HG03442 (cell line): ENCODE measurements around the gene PSMD8.
A peak's percentile ranks its signal among the peaks of the same experiment; 100 is the strongest.

Source experiments
- ATAC-seq: cut with Tn5 transposase; IDR thresholded peaks from one replicate; pipeline ENCODE4 v1.9.1; 2021; ENCODE audit warnings: mild to moderate bottlenecking, moderate library complexity; ENCODE audit not compliant: unreplicated experiment

PSMD8 gene

DNA sequence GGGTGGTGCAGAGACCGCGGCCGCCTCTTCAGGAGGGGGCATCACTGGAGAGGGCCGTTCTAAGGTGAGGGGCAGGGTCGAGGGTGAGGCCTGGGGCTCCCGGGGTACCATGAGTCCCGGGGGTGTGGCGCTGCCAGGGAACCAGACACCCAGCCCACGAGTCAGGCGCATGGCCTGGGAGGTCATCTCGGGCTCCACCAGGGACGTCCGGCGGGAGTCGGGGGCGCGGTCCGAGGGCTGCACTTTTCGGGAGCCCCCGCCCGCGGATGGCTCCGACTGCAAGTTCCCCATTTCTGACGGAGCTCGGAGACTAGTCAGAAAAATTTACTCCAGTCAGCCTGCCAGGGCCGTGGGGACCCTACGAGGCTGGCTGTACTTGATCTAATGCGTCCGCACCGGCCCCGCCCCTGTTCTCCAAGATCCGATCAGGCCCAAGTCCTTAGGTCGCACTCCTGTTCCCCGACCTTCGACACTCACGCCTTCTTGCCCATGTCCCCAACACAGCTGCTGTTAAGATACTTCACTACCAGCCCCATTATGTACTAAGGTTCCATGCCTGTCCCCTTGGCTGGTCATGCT, 12.7 kb downstream of the PSMD8 start:
- ATAC-seq = no peak

DNA sequence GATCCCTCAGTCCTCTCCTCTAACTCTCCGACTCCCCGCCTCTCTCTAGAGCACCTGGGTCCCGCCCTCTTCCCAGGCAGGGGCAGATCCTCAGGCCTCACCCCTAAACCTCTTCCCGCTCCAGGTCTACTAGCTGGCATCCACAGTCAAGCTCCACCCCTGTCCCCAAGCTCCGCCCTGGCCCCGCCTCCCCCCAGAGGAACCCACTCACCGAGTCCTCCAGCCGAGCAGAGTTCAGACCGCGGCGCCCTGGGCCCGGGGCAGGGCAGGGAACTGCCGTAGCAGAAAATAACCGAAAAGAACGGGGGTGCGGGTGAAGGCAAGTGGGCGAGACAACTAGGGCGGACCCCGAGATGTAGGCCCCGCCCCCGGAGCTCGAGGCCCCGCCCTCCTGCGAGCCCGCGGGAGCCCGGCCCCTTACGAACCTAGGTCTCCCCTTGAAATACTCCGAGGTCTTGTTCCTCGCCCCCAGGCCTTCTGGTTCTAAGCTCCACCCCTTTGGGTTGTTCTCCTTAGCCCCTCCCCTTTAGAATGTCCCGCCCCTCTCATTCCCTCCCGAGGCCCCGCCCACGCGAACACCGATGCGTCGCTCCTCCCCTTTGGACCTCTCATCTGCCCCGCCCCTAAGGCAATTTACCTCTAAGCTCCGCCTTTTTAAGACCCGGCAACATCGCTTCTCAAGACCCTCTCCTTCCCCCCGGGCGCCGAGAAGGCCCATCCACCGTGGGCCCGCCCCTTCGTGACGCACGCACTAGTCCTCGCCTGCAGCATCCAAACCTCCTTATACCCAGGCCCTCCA, 13.4 kb downstream of the PSMD8 start, which contains the start of gene GGN:
Gene GGN (minus strand): TSS at position 485 of the 799 bp plus-strand sequence. CDS start 773 bp downstream, outside the sequence.
- ATAC-seq = peak; percentile 51

- ATAC-seq = no peak
Measured at GRCh38 chr19:38388349-38389100, 14.2 kb downstream of the PSMD8 start, which contains the start of gene SPRED3. TSS of gene SPRED3 (plus strand) at chr19:38388697. CDS start at chr19:38390303, 1,606 bp downstream.

- no peak for ATAC-seq
Measured at GRCh38 chr19:38389101-38389925, 14.9 kb downstream of the PSMD8 start.

GRCh38 chr19:38389957-38390924, 15.9 kb downstream of the PSMD8 start:
- ATAC-seq = no peak

DNA sequence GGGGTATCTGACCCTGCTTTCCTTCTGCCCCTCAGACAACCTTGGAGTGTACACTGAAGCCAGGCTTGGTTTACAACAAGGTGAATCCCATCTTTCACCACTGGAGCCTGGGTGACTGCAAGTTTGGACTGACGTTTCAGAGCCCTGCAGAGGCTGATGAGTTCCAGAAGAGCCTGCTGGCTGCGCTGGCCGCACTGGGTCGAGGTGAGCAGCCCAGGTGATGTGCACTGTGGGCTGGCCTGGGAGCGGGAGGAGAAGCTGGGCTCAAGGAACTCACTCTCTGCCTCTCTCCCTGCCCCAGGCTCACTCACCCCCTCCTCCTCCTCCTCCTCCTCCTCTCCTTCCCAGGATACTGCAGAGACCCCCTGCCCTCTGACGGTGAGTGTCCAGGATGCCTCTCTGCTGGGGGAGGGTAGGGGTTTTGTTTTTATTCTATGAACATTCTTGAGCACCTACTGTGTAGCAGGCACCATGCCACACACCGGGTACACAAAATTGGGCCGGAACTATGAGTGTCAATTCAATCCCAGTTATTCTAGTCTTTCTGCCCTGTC, 17.6 kb downstream of the PSMD8 start:
- no peak for ATAC-seq

- ATAC-seq = no peak
Measured at GRCh38 chr19:38392707-38393308, 18.4 kb downstream of the PSMD8 start.

- ATAC-seq = no peak
Measured at GRCh38 chr19:38394488-38394887, 20.1 kb downstream of the PSMD8 start.

DNA sequence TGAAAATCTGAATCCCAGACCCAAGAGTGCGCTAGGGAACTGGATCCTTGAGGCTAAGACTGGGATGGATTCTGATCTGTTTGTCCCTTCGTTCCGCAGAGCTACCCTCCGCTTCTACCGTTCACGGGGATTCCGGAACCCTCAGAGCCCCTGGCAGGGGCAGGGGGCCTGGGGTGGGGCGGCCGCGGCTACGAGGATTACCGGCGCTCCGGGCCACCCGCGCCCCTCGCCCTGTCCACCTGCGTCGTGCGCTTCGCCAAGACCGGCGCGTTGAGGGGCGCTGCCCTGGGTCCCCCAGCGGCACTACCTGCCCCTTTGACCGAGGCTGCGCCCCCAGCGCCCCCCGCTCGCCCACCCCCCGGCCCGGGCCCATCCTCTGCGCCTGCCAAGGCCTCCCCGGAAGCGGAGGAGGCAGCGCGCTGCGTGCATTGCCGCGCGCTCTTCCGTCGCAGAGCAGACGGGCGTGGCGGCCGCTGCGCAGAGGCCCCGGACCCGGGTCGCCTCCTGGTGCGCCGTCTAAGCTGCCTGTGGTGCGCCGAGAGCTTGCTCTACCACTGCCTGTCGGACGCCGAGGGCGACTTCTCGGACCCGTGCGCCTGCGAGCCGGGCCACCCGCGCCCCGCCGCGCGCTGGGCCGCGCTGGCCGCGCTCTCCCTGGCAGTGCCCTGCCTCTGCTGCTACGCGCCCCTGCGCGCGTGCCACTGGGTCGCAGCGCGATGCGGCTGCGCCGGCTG, 21.2 kb downstream of the PSMD8 start:
- ATAC-seq = no peak

DNA sequence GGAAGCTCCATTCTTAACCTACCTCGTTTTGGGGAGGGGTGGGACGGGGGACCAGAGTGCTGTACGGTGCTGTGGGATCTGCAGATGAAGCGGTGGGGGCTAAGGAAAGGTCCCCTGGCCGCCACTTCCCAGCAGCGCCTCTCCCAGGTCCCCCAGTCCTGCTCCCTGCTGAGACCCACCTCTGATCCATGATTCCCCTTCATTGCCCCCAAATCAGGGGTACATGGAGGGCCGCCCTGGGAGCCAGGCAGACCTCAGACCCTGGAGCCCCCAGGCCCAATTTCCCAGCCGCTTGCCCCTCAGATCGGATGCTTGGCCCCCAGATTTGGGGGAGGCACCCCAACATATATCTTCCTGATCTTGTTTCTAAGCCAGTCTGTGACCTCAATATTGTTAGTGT, 24.7 kb downstream of the PSMD8 start:
- ATAC-seq = no peak

DNA sequence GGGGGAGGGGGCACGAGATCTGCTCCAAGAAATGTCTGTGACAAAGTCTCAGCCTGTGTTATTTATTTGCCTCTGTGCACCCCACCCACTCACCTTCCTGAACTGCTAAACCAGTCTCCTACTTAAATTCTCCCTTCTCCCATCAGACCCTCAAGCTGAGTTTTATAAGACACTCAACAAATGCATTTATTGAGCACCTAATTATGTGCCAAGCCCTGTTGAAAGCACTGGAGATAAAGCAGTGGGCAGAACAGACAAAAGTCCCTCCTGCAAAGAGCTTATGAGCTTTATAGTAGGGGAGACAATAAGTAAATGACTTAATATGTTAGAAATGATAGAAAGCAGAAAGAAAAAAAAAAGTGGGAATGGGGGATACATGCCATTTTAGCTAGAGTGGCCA, 25.2 kb downstream of the PSMD8 start:
- ATAC-seq = no peak

DNA sequence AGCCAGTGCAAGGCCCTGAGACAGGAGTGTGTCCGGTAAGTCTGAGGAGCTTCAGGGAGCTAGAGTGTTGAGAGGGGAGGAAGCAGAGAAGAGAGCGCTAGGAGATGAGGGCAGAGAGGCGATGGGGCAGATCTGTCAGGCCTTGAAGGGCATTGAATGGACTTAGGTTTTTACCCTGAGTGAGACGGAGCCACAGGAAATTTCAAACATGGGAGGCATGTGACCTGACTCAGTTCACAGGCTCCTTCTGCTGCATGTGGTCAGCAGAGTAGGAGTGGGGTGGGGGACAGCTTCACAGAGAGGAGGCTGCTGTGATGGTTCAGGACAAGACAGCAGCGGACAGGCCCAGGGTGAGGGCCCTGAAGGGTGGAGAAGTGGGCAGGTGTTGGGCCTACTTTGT, 26.0 kb downstream of the PSMD8 start:
- ATAC-seq = no peak

DNA sequence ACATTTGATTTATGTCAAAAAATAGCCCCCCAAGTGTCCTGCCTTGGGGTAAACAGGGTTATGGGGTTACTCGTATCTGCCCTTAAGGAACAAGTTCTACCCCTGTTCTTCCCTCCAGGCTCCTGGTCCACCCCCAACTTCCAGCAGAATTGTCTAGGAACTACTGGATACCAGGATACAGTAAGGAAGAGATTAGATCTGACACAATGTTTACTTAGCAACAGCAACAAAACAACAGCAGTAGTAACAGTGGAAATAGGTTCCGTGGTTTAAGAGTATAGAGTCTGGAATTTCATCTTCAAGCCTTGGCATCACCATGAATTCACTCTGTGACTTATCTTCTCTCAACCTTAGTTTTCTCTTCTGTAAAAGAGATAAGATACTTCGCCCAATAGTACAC, 26.8 kb downstream of the PSMD8 start:
- ATAC-seq = no peak

DNA sequence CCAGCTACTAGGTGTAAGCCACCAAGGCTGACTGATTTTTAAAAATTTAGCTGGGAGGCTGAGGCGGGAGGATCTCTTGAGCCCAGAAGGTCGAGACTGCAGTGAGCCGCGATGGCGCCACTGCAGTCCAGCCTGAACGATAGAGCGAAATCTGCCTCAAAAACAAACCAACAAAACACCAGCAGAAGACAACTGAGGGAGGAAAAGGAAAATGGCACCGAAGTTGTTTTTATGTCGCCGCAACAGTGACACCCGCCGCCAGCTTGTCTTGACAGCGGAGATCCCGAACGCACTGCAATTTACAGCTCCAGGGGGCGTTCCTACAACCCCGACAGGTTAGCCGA, 28.2 kb downstream of the PSMD8 start:
- no peak for ATAC-seq

- peak; percentile 88 for ATAC-seq
Measured at GRCh38 chr19:38402967-38403674, 28.8 kb downstream of the PSMD8 start, which contains the start of gene FAM98C. TSS of gene FAM98C (plus strand) at chr19:38403093. CDS start at chr19:38403154, 61 bp downstream.

DNA sequence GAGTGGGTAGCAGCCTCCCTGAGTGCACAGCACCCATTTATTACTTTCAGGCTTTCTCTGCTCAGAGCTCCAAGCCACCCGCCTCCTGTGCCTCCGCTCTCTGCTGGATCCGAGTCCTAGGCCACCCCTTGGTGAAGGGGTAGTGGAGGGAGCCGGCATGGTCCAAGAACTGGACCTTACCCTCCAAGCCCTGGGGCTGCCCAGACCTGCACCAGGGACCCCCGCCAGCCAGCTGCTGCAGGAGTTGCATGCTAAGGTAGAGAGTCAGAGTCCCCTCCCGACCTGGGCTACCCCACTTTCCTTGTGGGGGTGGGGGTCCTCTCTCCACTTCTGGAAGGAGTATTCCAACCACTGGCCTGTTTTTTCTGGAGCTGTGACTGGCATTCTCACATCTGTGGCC, 30.5 kb downstream of the PSMD8 start:
- no peak for ATAC-seq

GRCh38 chr19:38405276-38405675, 30.9 kb downstream of the PSMD8 start:
- no peak for ATAC-seq
